HG03196 (cell line): ENCODE measurements around the gene NIM1K.
A peak's percentile ranks its signal among the peaks of the same experiment; 100 is the strongest.
"Not testable (repeated sequence)": the region's sequence is repeated elsewhere in the genome, so short reads cannot be mapped to it uniquely, and the experiment has no call there.

Experiments
- ATAC-seq: cut with Tn5 transposase; IDR thresholded peaks from one replicate; pipeline ENCODE4 v1.9.1; 2021; ENCODE audit not compliant: unreplicated experiment

NIM1K gene

GRCh38 chr5:43275391-43275790 is 83.4 kb downstream of the NIM1K start:
- no peak for ATAC-seq

- no peak for ATAC-seq
Observed at GRCh38 chr5:43279548-43280274, 87.7 kb downstream of the NIM1K start.

- ATAC-seq, result no peak
Observed at GRCh38 chr5:43281840-43282658, 90.0 kb downstream of the NIM1K start.

GRCh38 chr5:43286623-43287022 is 94.6 kb downstream of the NIM1K start:
- no peak for ATAC-seq

GRCh38 chr5:43287493-43287892 is 95.5 kb downstream of the NIM1K start:
- no peak for ATAC-seq

- no peak for ATAC-seq
Observed at GRCh38 chr5:43288269-43288831, 96.3 kb downstream of the NIM1K start.

- no peak for ATAC-seq
Observed at GRCh38 chr5:43290726-43291125, 98.7 kb downstream of the NIM1K start.

GRCh38 chr5:43294226-43294625 is 102.2 kb downstream of the NIM1K start:
- no peak for ATAC-seq

- no peak for ATAC-seq
Observed at GRCh38 chr5:43295202-43295601, 103.2 kb downstream of the NIM1K start.

- ATAC-seq, result no peak
Observed at GRCh38 chr5:43296835-43297234, 104.8 kb downstream of the NIM1K start.

GRCh38 chr5:43298443-43298842 is 106.4 kb downstream of the NIM1K start:
- no peak for ATAC-seq

- no peak for ATAC-seq
Observed at GRCh38 chr5:43300112-43300511, 108.1 kb downstream of the NIM1K start.

GRCh38 chr5:43301653-43302091 is 109.6 kb downstream of the NIM1K start:
- ATAC-seq, result no peak

- no peak for ATAC-seq
Observed at GRCh38 chr5:43302481-43302880, 110.5 kb downstream of the NIM1K start.

GRCh38 chr5:43303242-43303641 is 111.2 kb downstream of the NIM1K start:
- no peak for ATAC-seq

- ATAC-seq, result no peak
Observed at GRCh38 chr5:43304525-43304924, 112.5 kb downstream of the NIM1K start.

- peak; percentile 56 for ATAC-seq
Observed at GRCh38 chr5:43305948-43306565, 114.0 kb downstream of the NIM1K start.

GRCh38 chr5:43306954-43307353 is 114.9 kb downstream of the NIM1K start:
- not testable (repeated sequence) for ATAC-seq

- ATAC-seq, result no peak
Observed at GRCh38 chr5:43309122-43309521, 117.1 kb downstream of the NIM1K start.

- no peak for ATAC-seq
Observed at GRCh38 chr5:43309637-43310036, 117.6 kb downstream of the NIM1K start.

GRCh38 chr5:43312076-43312661 is 120.1 kb downstream of the NIM1K start:
- no peak for ATAC-seq
